Stimulated activated CD8-positive, alpha-beta memory T cell treated with anti-CD3 and anti-CD28 coated beads, Interleukin-2, amount 100 ng/mL, for 48 hours (primary cell): ENCODE measurements around the gene ADARB2.
"Not testable (repeated sequence)": the region's sequence is repeated elsewhere in the genome, so short reads cannot be mapped to it uniquely, and the experiment has no call there.

ENCODE experiments used
- DNase-seq, 2 donors: peaks; one replicate each; pipeline ENCODE4 v3.0.0-alpha.2; 2020; ENCODE audit warnings: low read depth in 2 of 2

ADARB2 gene

GRCh38 chr10:1398116-1398515, 339.2 kb downstream of the ADARB2 start:
- DNase-seq, result not testable (repeated sequence)

- DNase-seq, result no peak
Measured at GRCh38 chr10:1396297-1396635, 341.1 kb downstream of the ADARB2 start.

DNA sequence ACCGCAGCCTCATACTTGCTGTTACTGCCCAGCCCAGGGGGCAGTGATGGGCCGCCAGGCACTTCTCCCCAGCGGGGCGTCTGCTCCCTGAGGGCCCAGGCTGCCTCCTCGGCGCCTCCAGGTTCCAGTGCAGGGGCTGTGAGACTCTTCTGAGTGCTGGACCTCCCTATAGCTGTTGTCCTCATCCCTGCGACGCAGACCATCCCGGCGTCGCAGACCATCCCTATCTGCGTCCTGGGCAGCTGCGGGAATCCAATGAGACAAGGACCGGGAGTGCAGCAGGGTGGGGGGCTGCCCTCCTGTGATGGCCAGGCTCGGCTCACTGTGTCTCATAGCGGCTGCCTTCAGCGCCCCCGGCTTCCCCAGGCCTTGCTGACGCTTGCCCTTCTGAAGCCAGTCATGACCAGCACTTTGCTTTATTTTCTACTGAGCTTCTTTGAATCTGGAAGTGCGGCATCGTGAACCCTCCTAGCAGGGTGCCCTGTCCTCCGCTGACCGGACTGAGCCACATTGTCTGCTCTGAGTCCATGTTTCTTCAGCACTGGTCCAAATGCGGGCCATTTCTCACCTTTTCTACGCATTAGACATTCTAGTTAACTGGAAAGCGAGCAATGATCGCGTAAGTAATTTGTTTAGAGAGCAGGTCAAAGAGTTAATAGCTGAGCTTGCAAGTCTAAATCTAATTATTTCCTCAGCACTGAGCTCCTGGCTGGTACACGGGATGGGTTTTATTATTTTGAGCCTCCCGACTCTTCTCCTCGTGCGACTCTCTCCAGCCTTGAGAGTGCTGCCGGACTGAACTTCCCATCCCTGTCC, 341.6 kb downstream of the ADARB2 start:
- no peak for DNase-seq

- DNase-seq, result no peak
Measured at GRCh38 chr10:1395025-1395480, 342.3 kb downstream of the ADARB2 start.

DNA sequence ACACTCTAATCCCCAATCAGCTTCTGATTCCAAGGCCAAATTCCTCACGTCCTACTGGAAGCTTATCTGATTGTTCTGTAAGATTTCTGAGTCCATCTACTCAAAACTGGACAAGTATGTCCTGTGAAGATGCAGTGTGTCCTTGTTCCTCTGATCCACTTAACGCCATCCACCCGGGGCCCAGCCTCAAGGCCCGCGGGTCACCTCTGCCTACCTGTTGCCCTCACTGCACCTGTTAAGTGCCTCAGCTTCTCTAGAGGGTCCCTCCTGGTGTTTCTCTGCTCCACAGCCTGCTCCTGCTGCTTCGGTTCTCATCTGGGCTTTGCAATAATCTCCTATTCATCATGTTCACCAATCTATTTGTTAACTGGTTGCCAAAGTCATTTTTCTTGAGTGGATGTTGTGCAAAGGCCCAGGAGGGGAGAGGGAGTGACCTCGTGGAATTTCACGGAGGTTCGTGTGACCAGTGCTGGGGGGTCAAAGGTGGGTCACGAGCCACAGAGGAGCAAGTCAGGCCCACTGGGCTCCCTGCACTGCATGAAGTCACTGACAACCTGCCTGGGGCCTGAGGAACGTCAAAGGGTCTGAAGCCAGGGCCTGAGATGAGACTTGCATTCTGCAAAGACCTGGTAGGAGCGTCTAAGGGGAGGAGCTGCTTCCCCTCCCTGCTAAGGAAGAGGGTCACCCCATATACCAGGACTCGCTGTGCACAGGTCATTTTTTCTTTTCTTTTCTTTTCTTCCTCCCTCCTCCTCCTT, 343.0 kb downstream of the ADARB2 start:
- no peak for DNase-seq

DNA sequence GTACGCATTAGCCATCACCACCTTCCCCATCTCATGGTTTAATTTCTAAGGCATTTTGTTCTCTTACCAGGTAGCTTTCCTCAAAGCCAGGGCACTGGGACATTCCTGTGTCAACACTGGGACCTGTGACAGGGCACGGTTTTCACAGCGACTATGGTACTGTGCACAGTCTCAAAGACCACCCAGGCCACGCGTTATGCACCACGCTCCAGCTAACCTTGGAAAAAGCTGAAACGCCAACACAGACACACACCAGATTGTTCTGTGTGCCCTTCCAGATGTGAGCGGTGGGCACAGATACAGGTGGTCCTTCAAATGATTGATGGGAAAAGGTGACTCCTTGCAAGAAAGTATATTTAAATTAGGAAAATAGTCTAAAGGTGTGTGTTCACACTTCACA, 343.8 kb downstream of the ADARB2 start:
- DNase-seq, result no peak

- DNase-seq, result no peak
Measured at GRCh38 chr10:1392127-1392526, 345.2 kb downstream of the ADARB2 start.

DNA sequence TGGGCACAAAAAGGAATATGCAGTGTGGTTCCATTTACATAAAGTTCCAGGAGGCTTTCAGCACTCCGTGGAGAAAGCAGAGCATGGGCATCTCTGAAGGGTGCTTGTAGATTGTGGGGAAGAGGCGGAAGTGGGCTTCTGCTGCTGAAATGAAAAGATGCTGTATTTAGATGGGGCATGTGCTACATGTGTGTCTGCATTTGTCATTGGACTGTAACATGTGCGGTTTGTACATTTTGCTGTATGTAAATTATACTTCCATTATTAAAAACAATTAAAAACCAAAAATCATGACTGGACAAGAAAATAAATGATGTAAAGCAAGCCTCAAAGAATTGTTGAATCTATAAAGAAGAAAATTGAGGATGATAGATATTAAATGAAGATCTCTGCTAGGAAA, 347.1 kb downstream of the ADARB2 start:
- no peak for DNase-seq

GRCh38 chr10:1384026-1384425, 353.3 kb downstream of the ADARB2 start:
- DNase-seq, result no peak

GRCh38 chr10:1382711-1383110, 354.6 kb downstream of the ADARB2 start:
- DNase-seq, result no peak

DNA sequence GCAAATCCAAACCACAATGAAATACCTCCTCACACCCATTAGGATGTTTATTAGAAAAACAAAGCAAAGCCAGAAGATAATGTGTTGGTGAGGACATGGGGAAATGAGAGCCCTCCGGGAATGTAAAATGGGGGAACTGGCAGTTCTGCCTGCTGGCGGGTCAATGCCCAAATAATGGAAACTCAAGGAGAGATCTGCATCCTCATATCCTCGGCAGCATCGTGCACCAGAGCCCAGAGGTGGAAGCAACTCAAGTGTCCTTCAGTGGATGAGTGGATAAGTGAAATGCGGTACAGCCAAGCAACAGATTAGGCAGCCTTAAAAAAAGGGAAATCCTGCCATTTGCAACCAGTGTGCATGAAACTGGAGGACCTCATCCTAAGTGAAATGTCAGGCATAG, 356.0 kb downstream of the ADARB2 start:
- no peak for DNase-seq

- DNase-seq, result no peak
Measured at GRCh38 chr10:1380088-1380671, 357.1 kb downstream of the ADARB2 start.

DNA sequence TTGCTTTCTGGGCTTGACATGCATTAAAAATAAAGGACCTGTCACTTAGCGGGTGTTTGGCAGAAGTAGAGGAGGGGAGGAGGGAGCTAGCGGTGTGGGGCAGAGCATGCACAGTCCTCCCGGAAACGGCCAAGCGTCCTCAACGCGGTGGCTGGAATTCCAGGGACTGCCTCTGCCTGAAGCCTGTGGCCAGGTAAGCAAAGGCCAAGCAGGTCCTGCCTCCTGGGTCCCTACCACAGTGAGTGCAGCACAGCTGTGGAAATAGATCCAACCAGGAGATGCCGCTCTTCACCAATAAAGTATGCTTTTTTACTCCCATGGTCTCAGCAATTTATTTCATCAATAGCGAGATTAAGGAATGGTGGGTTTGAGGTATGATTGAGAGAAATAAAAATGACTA, 357.7 kb downstream of the ADARB2 start:
- no peak for DNase-seq

GRCh38 chr10:1378473-1378872, 358.9 kb downstream of the ADARB2 start:
- no peak for DNase-seq

DNA sequence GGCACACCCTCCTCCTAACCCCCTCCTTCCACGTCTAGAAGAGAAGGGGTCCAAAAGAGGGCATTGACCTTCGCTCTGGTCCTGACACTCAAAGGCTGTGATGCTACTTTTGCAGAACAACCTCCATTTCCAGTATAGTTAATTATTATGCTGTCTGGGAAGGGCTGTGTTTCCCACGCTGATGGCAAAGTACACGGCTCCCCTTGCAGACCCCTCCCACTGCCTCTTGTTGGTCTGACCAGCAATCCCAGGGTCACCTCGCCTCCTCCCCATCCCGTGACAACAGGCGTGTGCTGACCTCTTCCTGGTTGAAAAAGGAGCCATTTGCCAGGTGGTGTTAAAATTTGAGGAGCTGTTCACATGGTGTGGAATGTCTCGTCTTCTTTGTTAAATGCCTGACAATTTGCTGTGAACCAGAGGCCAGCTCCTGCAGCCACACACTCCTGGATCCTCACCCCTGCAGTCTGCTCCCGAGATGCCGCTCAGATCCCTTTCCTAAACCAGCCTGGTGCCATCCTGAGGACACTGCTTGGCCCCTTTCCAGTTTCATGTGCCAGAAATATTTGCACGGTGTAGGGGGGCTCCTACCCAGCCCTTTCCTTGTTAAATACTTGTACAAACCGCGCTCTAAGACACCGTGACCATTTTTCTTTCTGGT, 359.5 kb downstream of the ADARB2 start:
- no peak for DNase-seq

- DNase-seq, result no peak
Measured at GRCh38 chr10:1377231-1377630, 360.1 kb downstream of the ADARB2 start.

DNA sequence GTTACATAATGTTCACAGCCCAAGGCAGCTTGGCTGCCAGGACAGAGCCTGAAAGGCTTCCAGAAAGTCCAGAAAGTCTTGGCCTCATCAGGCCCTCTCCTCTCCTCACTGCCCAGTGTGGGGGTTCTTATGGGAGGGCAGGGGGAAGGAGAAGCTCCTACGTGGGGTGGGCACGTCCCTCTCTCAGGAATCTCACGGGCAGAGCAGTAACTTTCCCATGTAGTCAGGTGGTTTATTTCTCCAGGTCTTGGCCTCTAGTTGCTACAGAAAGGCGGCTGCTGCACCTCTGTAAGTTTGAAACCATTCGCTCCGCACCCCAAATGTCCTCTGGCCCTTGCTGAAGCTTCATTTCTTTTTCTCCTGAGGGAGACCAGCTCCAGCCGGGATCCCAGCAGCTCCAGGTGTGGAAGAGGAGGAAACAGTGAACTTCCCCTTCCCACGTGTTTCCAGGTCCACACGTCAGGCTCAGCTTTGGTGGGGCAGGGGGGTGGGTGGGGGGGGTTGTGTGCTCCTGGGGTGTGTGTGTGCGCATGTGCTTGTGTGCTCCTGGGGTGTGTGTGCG, 360.9 kb downstream of the ADARB2 start:
- no peak for DNase-seq

GRCh38 chr10:1375346-1376170, 361.8 kb downstream of the ADARB2 start:
- no peak for DNase-seq

DNA sequence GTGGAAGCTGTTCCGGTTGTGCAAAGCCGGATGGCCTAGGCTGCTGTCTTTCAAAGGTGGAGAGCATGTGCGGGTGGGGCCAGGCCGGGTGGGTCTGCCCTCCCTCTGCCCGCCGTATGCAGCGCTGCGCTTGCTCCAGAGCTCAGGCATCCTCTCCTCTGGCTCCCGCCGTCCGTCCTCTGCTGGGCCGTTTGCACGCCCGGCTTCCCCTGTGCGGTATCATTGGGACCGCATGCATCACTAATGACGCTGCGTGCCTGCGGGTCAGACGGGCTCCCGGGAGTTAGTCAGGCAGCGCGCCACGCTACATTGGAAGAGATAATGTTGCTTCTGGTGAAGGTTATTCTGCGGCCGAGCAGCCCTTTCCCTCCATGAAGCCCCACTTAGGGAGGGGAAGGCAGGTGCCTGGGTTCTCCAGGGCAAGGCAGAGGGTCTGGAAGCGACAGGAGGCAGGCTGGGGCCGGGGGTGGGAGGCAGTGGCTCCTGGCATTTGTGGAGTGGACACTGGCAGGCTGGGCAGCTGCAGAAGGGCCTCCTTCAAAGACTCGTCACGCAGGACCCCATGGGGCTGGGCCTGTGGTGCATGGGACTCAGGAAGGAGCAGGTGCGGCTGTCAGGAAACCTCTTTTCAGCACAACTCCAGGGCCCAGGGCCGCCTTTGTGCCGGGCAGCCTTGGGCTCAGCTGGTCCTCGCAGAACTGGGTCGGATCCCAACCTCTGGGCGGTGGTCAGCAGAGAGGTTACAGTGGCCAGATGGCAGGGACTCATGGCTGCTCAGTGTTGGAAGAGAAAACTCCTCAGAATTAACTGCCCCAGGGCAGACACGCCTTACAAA, 362.6 kb downstream of the ADARB2 start:
- no peak for DNase-seq

- no peak for DNase-seq
Measured at GRCh38 chr10:1373287-1373686, 364.0 kb downstream of the ADARB2 start.
